Measurements from ENCODE around the gene HBD. TPM values are rescaled to one million over a fixed set of nuclear protein-coding genes. Genes with fewer than 3 reads are reported as not detected.
"Not testable (repeated sequence)": the region's sequence is repeated elsewhere in the genome, so short reads cannot be mapped to it uniquely, and the experiment has no call there.

HBD gene
- total and polyA plus RNA-seq, 8 donors = 1.1 TPM; not detected in 7

DNA sequence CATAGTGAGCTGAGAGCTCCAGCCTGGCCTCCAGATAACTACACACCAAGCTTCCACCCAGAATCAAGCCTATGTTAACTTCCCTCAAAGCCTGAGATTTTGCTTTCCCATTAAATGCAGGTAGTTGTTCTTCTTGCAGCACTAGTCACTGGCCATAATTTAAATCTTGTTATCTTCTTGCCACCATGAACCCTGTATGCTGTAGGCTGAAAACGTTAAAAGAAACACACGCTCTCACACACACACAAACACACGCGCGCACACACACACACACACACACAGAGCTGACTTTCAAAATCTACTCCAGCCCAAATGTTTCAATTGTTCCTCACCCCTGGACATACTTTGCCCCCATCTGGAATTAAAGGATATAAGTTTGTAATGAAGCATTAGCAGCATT lies 19.2 kb upstream of the HBD start:
- intact Hi-C loops (cut with DNase I); H3K27ac ChIP-seq; FAIRE-seq; ATAC-seq; H3K9me3 ChIP-seq; H3K4me1 ChIP-seq; H3K36me3 ChIP-seq; H3K4me3 ChIP-seq; DNase-seq; H3K27me3 ChIP-seq: not testable (repeated sequence)
- WGBS, 2 donors = 60 to 79% methylated on average over 5 of the region's 5 CpGs

DNA sequence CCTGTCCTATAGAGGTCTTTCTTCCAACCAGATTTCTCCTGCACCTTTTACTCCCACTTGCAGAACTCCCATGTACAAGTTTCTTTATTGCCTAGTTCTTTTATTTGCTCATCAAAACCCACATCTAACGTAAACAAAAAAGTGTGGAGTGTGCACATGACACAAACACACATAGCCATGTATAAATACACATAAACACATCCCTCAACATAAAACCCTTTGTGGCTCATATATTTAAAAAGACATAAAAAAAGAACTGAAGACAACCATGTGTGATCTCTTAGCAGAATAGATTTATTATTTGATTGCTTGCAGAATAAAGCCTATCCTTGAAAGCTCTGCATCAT lies 18.6 kb upstream of the HBD start:
- H3K4me3 ChIP-seq = no peak overlapping the region
- intact Hi-C loops (cut with DNase I) = no loop called here
- no peak overlapping the region for H3K27ac ChIP-seq
- H3K9me3 ChIP-seq = no peaks in the 10 kb centered on the region
- no peaks in the 10 kb centered on the region for H3K4me1 ChIP-seq
- ATAC-seq = no peak
- TF ChIP-seq, protein P1, sequence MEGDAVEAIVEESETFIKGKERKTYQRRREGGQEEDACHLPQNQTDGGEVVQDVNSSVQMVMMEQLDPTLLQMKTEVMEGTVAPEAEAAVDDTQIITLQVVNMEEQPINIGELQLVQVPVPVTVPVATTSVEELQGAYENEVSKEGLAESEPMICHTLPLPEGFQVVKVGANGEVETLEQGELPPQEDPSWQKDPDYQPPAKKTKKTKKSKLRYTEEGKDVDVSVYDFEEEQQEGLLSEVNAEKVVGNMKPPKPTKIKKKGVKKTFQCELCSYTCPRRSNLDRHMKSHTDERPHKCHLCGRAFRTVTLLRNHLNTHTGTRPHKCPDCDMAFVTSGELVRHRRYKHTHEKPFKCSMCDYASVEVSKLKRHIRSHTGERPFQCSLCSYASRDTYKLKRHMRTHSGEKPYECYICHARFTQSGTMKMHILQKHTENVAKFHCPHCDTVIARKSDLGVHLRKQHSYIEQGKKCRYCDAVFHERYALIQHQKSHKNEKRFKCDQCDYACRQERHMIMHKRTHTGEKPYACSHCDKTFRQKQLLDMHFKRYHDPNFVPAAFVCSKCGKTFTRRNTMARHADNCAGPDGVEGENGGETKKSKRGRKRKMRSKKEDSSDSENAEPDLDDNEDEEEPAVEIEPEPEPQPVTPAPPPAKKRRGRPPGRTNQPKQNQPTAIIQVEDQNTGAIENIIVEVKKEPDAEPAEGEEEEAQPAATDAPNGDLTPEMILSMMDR (IDR thresholded peaks at IDR 0.05) = no peak
- FAIRE-seq = no peak
- no peaks in the 10 kb centered on the region for H3K27me3 ChIP-seq
- WGBS, 2 donors = 36 to 37% methylated on average over 1 of the region's 1 CpG
- DNase-seq = no peak
- H3K36me3 ChIP-seq = no peaks in the 10 kb centered on the region

DNA sequence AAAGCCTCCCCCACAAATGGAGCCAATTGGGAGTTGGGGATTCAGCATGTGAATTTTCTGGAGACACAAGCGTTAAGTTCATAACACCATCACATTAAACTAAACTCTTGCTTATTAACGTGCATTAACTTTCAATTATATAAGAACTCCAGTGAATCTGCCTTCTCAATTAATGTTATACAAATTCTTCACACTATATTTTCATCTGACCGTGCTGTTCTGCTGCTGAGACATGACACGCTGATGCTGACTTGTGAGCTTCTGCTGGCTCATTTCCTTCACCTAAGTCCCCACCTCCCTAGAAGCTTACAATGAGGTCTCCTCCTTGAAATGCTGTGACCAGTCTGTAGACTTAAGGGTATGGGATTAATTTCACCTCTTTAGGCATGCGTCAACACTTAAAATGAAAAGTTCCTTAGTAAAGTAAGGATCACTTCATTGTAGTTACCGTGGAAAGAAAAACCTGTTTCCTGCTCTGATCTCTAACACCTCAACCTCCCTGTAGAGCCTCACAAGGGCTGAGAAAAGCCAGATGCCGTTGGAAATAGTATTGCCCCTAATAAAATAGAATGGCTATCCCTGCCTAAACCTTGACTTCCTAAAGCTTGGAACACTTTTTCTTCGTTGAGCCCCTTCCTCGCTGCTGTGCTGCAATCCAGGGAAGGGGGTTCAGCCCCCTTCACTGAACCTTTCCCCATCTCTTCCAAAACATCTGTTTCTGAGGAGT lies 18.1 kb upstream of the HBD start:
- FAIRE-seq (no peak), ATAC-seq (no peak), DNase-seq (no peak)
- Histone ChIP-seq H3K27me3 (no peaks in the 10 kb centered on the region), H3K27ac (no peak overlapping the region), H3K36me3 (no peaks in the 10 kb centered on the region), H3K4me1 (no peaks in the 10 kb centered on the region), H3K4me3 (no peak overlapping the region), H3K9me3 (no peaks in the 10 kb centered on the region)
- WGBS, 2 donors = 62 to 66% methylated on average over 9 of the region's 9 CpGs
- intact Hi-C loops (cut with DNase I) = no loop called here
- TF ChIP-seq, protein P1 (IDR thresholded peaks at IDR 0.05) = no peak

DNA sequence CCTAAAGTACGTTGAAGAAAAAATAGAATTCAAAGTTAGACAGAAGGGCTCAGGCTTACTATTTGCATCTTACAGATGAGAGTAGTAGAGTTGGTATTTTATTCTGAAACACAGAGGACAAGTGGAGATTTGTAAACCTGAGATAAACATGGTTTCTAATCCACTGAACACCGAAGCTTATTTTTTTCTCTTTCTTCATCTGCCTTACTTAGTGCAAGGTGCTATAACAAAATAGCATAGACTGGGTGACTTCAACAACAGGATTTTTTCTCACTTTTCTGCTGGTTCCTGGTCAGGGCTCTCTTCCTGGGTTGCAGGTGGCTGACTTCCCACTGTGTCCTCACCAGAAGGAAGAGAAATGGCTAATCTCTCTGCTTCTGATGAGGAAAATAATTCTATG lies 17.5 kb upstream of the HBD start:
- FAIRE-seq = no peak
- WGBS, 2 donors = 19 to 38% methylated on average over 2 of the region's 2 CpGs

DNA sequence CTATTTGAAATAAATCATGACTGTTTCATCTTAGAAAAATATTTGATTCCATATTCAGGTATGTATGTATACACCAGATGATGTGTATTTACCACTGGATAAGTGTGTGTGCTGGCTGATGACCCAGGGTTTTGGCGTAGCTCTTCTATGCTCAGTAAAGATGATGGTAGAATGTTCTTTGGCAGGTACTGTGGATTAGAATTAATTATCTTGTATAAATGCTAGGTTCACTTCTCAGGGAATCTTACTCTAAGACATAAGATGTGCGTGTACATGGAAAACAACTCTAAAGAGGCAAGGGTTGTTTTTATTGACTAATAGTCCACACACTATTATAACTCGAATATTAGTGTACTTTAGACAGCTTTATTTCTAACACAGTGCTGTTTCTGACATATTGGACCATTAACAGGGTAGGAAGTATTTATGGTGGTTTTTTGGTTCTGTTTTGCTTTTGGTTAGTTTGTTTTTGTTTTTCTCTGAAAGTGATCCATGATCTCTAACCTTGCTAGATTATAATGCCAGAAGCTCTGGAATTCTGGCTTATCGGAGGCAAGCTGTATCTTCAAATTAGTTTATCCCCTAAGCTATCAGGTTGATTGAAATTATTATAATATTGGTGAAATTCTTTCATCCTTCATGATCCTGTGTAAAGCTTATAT lies 16.4 kb upstream of the HBD start:
- ATAC-seq (no peak), DNase-seq (no peak), FAIRE-seq (no peak)
- intact Hi-C loops (cut with DNase I) = no loop called here
- no peaks in the 10 kb centered on the region for H3K27me3 ChIP-seq
- H3K4me1 ChIP-seq = no peaks in the 10 kb centered on the region
- no peak overlapping the region for H3K27ac ChIP-seq
- TF ChIP-seq, protein P1 (IDR thresholded peaks at IDR 0.05) = no peak
- WGBS, 2 donors = 68 to 81% methylated on average over 4 of the region's 4 CpGs
- H3K9me3 ChIP-seq = no peaks in the 10 kb centered on the region
- H3K36me3 ChIP-seq = no peaks in the 10 kb centered on the region
- H3K4me3 ChIP-seq = no peak overlapping the region

More for the DNA sequence above, 17.5 kb upstream of the HBD start:
- no peak overlapping the region for H3K27ac ChIP-seq
- no peaks in the 10 kb centered on the region for H3K27me3 ChIP-seq
- DNase-seq (no peak), ATAC-seq (no peak)
- TF ChIP-seq, protein P1 (IDR thresholded peaks at IDR 0.05) = no peak
- intact Hi-C loops (cut with DNase I) = no loop called here
- no peak overlapping the region for H3K4me3 ChIP-seq
- no peaks in the 10 kb centered on the region for H3K9me3 ChIP-seq
- no peaks in the 10 kb centered on the region for H3K36me3 ChIP-seq
- H3K4me1 ChIP-seq = no peaks in the 10 kb centered on the region

DNA sequence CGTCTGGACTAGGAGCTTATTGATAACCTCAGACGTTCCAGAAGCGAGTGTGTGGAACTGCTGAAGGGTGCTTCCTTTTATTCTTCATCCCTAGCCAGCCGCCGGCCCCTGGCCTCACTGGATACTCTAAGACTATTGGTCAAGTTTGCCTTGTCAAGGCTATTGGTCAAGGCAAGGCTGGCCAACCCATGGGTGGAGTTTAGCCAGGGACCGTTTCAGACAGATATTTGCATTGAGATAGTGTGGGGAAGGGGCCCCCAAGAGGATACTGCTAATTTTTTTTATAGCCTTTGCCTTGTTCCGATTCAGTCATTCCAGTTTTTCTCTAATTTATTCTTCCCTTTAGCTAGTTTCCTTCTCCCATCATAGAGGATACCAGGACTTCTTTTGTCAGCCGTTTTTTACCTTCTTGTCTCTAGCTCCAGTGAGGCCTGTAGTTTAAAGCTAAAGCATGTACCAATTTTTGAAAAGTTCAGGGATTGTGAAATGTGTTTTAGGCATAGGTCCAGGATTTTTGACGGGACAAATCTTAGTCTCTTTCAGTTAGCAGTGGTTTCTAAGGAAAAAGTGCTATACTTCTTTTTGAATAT lies 15.6 kb upstream of the HBD start, which contains the start of gene HBG1:
Gene HBG1 (minus strand): TSS at position 51 of the 590 bp plus-strand sequence. CDS start 53 bp downstream, outside the sequence.
- DNase-seq; ATAC-seq; H3K9me3 ChIP-seq; H3K27me3 ChIP-seq; FAIRE-seq; H3K36me3 ChIP-seq; H3K4me3 ChIP-seq; H3K4me1 ChIP-seq; intact Hi-C loops (cut with DNase I); H3K27ac ChIP-seq: not testable (repeated sequence)
- 51 to 55% methylated on average over 3 of the region's 9 CpGs for WGBS, 2 donors

DNA sequence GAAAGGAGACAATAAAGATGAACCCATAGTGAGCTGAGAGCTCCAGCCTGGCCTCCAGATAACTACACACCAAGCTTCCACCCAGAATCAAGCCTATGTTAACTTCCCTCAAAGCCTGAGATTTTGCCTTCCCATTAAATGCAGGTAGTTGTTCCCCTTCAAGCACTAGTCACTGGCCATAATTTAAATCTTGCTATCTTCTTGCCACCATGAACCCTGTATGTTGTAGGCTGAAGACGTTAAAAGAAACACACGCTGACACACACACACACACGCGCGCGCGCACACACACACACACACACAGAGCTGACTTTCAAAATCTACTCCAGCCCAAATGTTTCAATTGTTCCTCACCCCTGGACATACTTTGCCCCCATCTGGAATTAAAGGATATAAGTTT lies 14.2 kb upstream of the HBD start:
- intact Hi-C loops (cut with DNase I); ATAC-seq; DNase-seq; H3K4me1 ChIP-seq; H3K27me3 ChIP-seq; H3K9me3 ChIP-seq; H3K36me3 ChIP-seq; FAIRE-seq; H3K27ac ChIP-seq; H3K4me3 ChIP-seq: not testable (repeated sequence)
- WGBS, 2 donors = 13 to 80% methylated on average over 7 of the region's 7 CpGs
